GM12872 (cell line): ENCODE data around the gene RABGGTB.

Experiments used
- TF ChIP-seq, protein P1 (sequence below): IDR thresholded peaks from 3 replicates; pipeline ENCODE4 v1.5.1; 2011; ENCODE audit warnings: low read depth, mild to moderate bottlenecking, low read length, moderate library complexity; ENCODE audit not compliant: insufficient read depth

RABGGTB gene

DNA sequence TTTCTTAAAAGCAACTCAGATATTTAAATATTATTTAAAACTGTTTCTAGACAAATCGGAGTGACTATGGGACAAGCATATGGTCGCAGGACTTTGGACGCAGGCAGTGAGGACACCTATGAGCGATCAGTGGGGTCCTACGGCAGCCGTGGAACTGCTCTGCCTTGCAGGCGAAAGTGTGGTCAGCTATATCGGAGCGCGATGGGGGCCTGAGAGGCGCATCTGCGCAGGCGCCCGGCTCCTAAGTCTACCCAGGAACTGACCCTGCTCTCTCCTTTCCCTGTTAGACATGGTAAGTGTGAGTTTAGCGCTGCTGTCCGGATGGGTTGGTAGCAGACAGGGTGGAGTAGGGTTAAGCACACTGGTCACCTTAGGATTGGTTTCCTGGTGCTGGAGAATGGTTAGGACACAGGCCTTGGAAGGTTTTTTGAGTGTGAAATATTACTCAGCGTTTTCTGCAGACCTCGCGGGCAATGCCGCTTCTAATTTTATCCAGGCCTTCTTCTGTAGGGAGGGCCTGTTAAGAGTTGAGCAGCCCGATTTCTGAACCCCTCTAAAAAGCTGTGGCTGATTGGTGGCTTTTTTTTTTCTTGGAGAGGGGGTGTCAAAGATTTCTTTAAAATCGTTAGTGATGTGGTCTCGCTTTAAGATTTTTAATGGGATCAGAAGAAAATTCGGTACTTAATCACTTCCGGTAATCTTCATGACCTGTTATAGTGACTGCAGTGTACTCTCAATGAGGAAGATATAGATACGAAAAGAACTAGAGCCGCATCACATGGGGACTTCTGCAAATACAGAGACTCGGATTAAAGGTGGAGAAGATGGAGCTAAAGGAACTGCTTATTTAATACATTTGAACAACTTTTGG lies at the start of gene RABGGTB:
Gene RABGGTB (plus strand): TSS at position 274 of the 871 bp plus-strand sequence. CDS start 16 bp downstream, at position 290.
- TF ChIP-seq, protein P1, sequence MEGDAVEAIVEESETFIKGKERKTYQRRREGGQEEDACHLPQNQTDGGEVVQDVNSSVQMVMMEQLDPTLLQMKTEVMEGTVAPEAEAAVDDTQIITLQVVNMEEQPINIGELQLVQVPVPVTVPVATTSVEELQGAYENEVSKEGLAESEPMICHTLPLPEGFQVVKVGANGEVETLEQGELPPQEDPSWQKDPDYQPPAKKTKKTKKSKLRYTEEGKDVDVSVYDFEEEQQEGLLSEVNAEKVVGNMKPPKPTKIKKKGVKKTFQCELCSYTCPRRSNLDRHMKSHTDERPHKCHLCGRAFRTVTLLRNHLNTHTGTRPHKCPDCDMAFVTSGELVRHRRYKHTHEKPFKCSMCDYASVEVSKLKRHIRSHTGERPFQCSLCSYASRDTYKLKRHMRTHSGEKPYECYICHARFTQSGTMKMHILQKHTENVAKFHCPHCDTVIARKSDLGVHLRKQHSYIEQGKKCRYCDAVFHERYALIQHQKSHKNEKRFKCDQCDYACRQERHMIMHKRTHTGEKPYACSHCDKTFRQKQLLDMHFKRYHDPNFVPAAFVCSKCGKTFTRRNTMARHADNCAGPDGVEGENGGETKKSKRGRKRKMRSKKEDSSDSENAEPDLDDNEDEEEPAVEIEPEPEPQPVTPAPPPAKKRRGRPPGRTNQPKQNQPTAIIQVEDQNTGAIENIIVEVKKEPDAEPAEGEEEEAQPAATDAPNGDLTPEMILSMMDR: no peak

DNA sequence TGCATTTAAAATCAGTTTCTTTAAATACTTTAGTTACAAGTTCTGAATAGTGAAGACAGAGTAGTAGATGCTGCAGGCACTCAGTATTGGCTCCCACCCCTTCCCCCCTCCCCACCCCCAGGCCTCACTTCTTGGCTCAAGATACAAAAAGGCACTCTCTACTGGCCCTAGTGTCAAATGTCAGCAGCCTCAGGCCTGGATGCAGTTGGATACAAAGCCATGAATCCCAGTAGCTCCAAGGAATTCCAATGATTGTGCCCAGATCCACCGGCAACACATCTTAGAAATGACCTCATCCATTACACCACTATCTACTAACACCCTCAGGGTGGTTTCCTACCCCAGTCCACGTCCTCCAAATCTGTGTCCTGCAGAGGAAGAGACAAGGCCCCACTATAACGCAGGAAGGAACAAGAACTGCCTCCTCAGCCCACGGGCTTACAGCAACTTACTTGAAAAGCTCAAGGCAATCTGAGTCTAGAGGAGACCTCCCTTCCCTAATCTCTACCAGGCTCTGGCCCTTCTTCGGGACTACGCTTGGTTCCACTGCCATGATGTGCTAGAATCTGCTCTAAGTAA lies 43.9 kb upstream of the RABGGTB start:
- TF ChIP-seq, protein P1: no peak

DNA sequence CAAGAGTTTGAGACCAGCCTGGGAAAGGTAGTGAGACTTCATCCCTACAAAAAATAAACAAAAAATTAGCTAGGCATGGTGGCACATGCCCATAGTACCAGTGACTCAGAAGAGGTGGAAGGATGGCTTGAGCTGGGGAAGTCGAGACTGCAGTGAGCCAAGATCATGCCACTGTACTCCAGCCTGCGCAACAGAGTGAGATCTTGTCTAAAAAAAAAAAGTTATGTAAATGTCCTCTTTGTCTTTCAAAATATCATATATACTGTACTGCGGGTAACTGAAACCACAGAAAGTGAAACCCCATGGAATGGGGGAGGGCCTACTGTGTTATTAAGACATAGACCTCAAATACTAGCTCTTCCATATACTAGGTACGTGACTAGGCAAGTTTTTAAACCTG lies 40.8 kb upstream of the RABGGTB start:
- TF ChIP-seq, protein P1: no peak

DNA sequence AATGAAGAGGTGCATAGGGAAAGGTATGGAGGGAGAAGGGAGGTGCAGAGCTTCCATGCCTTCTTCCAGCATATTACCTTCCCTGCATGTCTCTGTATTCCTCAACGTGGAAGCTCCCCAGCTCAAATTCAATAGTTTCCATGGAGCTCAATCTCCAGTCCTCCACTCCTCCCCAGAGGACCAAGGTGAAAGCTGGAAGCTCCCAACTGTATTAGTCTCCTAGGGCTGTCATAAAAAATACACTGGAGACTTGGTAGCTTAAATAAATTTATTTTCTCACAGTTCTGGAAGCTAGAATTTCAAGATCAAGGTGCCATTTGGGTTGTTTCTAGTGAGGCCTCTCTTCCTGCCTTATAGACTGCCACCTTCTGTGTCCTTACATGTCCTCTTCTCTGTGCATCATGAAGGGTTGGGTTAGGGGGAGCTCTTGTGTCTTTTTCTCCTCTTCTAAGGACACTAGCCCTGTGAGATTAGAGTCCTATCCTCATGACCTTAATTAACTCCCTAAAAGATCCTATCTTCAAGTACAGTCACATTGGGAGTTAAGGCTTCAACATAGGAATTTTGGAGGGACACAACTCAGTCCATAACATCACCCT lies 21.9 kb upstream of the RABGGTB start:
- TF ChIP-seq, protein P1: no peak

DNA sequence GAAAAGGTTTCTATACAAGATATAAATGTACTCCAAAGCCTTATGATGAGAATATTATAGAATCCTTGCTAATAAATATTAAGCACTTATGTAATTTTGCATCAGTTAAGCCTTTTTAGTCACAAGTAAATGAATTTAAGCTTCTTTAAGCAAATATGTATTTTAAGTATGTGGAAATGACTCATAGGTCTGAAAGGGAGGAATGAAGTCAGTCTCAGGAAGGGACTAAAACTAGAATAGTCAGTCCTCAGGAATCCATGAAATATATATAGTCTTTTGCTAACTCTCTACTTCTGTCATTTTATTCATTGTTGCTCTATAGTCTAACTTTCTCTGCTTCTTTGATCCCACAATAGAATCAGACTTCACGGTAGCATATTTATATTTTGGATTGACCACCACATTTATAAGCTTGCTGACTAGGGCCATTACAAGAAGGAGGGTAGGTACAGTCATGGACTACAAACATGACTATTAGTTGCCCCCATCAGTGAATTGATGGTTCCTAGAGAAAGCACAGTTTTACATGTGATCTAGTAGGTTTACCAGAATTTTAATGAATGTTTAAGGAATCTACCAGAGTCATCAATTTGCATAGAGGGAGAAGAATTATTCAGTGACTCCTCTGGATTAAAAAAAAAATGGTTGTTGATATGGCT lies 20.2 kb upstream of the RABGGTB start:
- TF ChIP-seq, protein P1: no peak

DNA sequence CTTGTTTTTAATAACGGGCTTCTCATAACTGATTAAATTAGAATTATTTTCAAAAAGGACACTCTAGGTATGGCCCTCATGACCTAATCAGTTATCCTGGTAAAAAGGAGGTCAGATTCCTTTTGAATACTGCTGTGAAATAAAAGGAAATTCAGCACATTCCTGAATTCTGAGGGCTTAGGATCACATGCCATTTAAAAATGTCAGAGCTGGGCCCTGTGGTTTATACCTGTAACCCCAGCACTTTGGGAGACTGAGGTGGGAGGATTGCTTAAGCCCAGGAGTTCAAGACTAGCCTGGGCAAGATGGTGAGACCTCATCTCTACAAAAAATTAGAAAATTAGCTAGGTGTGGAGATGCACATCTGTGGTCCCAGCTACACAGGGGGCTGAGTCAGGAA lies 18.0 kb upstream of the RABGGTB start:
- TF ChIP-seq, protein P1: no peak

DNA sequence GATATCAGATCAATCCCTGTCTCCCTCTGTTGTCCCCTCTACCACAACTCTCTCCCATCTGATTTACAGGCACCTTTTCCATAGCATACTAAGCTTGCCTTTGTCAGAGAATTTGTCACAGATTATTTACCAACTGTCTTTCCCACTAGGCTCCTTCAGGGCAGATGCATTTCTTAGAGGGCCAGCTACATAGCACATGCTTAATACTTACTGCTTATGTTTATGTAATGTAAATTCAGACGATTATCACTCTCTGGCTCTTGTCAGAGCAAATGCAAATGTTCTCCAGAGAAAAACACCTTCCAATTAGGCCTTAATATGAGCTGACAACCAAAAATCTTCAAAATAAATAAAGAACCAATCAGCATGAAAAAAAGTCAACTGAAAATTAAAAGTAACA lies 15.3 kb upstream of the RABGGTB start:
- TF ChIP-seq, protein P1: no peak
